Hepatocyte (in vitro differentiated cells): ENCODE results near the gene DSG1. TPM values are rescaled to one million over a fixed set of nuclear protein-coding genes. Genes with fewer than 3 reads are reported as not detected.

ENCODE experiments used
- DNase-seq: peaks from one replicate; pipeline ENCODE4 v3.0.0-alpha.2; 2016; ENCODE audit warnings: low spot score
- H2AFZ ChIP-seq: fragments of 200-600 bp; sonication (generic); 2 replicates; pipeline ENCODE4 v1.6.0; 2016; ENCODE audit warnings: antibody characterized with exemption, mild to moderate bottlenecking
- H3K27ac ChIP-seq: fragments of 200-600 bp; sonication (generic); 2 replicates; pipeline ENCODE4 v1.5.1; 2016; ENCODE audit warnings: mild to moderate bottlenecking
- H3K27me3 ChIP-seq: fragments of 200-600 bp; sonication (generic); 2 replicates; pipeline ENCODE4 v1.6.1; 2016
- H3K36me3 ChIP-seq: fragments of 200-600 bp; sonication (generic); replicated peaks from 2 replicates; pipeline ENCODE4 v1.5.1; 2016; ENCODE audit warnings: low read depth; ENCODE audit not compliant: insufficient read depth
- H3K4me1 ChIP-seq: fragments of 200-600 bp; sonication (generic); 2 replicates; pipeline ENCODE4 v1.5.1; 2016; ENCODE audit warnings: mild to moderate bottlenecking, moderate library complexity; ENCODE audit not compliant: insufficient read depth
- H3K4me2 ChIP-seq: fragments of 200-600 bp; sonication (generic); 2 replicates; pipeline ENCODE4 v1.6.0; 2016
- H3K4me3 ChIP-seq: fragments of 200-600 bp; sonication (generic); 2 replicates; pipeline ENCODE4 v1.5.1; 2016; ENCODE audit warnings: mild to moderate bottlenecking
- H3K79me2 ChIP-seq: fragments of 200-600 bp; sonication (generic); 2 replicates; pipeline ENCODE4 v1.6.0; 2017; ENCODE audit warnings: mild to moderate bottlenecking
- H3K9me2 ChIP-seq: fragments of 200-600 bp; sonication (generic); replicated peaks from 2 replicates; pipeline ENCODE4 v1.6.0; 2017; ENCODE audit warnings: mild to moderate bottlenecking; ENCODE audit not compliant: insufficient read depth
- H3K9me3 ChIP-seq: fragments of 200-600 bp; sonication (generic); 2 replicates; pipeline ENCODE4 v1.5.1; 2016; ENCODE audit warnings: low read depth, mild to moderate bottlenecking
- H4K20me1 ChIP-seq: fragments of 200-600 bp; sonication (generic); 2 replicates; pipeline ENCODE4 v1.6.0; 2016; ENCODE audit warnings: mild to moderate bottlenecking; ENCODE audit not compliant: insufficient read depth, poor library complexity, severe bottlenecking
- EZH2 ChIP-seq: fragments of 200-600 bp; sonication (generic); IDR thresholded peaks from 2 replicates; pipeline ENCODE4 v1.6.1; 2016; ENCODE audit warnings: antibody characterized with exemption, mild to moderate bottlenecking, borderline replicate concordance
- EZH2phosphoT487 ChIP-seq: fragments of 200-600 bp; sonication (generic); IDR thresholded peaks from one replicate; pipeline ENCODE4 v1.6.1; 2018; ENCODE audit warnings: antibody characterized with exemption, mild to moderate bottlenecking, low read depth, moderate library complexity; ENCODE audit not compliant: unreplicated experiment, severe bottlenecking
- WGBS: methylation state at CpG from one replicate; pipeline ENCODE4 v1.1.6; 2016; ENCODE audit warnings: low lambda C conversion rate; ENCODE audit errors: missing lambda C conversion rate; 5-methylcytosine and 5-hydroxymethylcytosine counted together
- polyA plus RNA-seq: library from polyadenylated mRNA; unstranded; fragments of >200 nt; fragmentation: Nextera tagmentation; extraction: Ambion mirVana; gene quantifications from 2 replicates; pipeline ENCODE4 v1.2.1, GENCODE V29; 2016
- total RNA-seq: library from RNA; depleted of rRNA; stranded (reverse); fragments of >200 nt; gene quantifications from 2 replicates; pipeline ENCODE4 v1.2.3, GENCODE V29; 2014
- TF ChIP-seq, protein P1 (sequence below): fragments of 200-600 bp; sonication (generic); IDR thresholded peaks from 2 replicates; pipeline ENCODE4 v1.5.1; 2016; ENCODE audit warnings: antibody characterized with exemption, mild to moderate bottlenecking; ENCODE audit not compliant: poor library complexity

The DSG1 gene
- total and polyA plus RNA-seq, 2 experiments from 2014 or later: 0.65 to 0.70 TPM

DNA sequence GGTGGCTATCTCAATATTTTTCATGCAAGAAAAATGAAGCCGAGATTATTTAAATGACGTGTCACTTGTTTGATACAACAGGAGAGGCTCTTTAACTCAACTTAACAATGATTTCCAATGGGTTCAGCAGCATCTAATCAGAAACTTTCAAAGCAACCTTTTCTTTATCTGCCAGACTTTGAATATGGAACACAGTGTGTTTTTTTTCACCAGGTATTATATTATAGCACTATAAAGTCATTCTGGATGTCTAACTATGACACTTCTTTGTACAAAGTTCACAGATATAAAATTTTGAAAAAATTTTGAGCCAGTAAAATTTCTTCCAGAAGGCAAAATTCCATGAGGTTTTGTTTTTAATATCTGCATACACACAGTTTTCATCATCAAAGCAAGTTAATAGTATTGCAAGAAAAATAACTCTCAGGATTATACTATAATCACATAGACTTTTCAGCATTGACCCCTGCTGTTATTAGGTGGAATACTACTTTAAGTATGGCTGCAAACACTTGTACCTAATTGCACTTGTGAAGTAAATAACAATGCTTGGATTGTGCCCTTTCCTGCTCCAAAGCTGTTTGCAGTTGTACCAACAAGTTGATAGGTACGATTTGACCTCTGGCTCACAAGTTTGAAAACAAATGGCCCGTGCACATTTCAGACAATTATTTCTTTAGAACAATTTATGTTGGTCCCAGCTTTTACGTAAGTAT is 44.0 kb upstream of the DSG1 start:
- no peak for DNase-seq
- H3K9me3 ChIP-seq: no peaks in the 10 kb centered on the region
- TF ChIP-seq EZH2: no peak
- TF ChIP-seq EZH2phosphoT487: no peak
- TF ChIP-seq, protein P1, sequence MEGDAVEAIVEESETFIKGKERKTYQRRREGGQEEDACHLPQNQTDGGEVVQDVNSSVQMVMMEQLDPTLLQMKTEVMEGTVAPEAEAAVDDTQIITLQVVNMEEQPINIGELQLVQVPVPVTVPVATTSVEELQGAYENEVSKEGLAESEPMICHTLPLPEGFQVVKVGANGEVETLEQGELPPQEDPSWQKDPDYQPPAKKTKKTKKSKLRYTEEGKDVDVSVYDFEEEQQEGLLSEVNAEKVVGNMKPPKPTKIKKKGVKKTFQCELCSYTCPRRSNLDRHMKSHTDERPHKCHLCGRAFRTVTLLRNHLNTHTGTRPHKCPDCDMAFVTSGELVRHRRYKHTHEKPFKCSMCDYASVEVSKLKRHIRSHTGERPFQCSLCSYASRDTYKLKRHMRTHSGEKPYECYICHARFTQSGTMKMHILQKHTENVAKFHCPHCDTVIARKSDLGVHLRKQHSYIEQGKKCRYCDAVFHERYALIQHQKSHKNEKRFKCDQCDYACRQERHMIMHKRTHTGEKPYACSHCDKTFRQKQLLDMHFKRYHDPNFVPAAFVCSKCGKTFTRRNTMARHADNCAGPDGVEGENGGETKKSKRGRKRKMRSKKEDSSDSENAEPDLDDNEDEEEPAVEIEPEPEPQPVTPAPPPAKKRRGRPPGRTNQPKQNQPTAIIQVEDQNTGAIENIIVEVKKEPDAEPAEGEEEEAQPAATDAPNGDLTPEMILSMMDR: no peak
- H3K27me3 ChIP-seq: no peaks in the 10 kb centered on the region
- no peak overlapping the region for H3K27ac ChIP-seq
- no peaks in the 10 kb centered on the region for H3K79me2 ChIP-seq
- H3K4me3 ChIP-seq: no peak overlapping the region
- no peak overlapping the region for H3K4me2 ChIP-seq
- H4K20me1 ChIP-seq: no peaks in the 10 kb centered on the region
- H3K36me3 ChIP-seq: no peaks in the 10 kb centered on the region
- no peaks in the 10 kb centered on the region for H3K9me2 ChIP-seq
- H3K4me1 ChIP-seq: peaks cover 12% of the 10 kb centered on the region
- 54% methylated on average over 5 of the region's 5 CpGs for WGBS
- no peak overlapping the region for H2AFZ ChIP-seq

DNA sequence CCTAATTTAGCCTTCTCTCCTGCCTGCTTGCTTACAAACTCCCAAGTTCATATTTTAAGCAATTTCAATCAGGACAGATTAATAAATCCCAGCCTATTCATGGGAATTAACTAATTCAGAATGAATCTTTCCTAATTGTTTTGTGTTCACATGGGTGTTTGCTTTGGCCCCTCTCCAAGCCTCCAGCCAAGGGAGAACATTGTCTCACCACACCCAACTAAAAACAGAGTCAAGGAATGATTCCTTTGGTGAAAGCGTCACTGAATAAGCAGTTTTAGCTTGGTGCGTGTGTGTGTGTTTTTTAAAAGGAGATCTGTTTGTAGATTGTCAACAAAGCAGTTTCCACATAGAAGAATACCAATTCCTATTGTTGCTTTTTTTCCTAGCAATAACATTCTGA is 43.0 kb upstream of the DSG1 start:
- DNase-seq: no peak
- H2AFZ ChIP-seq: no peak overlapping the region
- H3K9me3 ChIP-seq: no peaks in the 10 kb centered on the region
- no peaks in the 10 kb centered on the region for H3K27me3 ChIP-seq
- peaks cover 18% of the 10 kb centered on the region for H3K4me1 ChIP-seq
- TF ChIP-seq EZH2 (no peak), EZH2phosphoT487 (no peak)
- TF ChIP-seq, protein P1: no peak
- no peaks in the 10 kb centered on the region for H3K79me2 ChIP-seq
- H3K9me2 ChIP-seq: no peaks in the 10 kb centered on the region
- no peaks in the 10 kb centered on the region for H3K36me3 ChIP-seq
- no peaks in the 10 kb centered on the region for H4K20me1 ChIP-seq
- no peak overlapping the region for H3K4me3 ChIP-seq
- H3K4me2 ChIP-seq: no peak overlapping the region
- no peak overlapping the region for H3K27ac ChIP-seq
- WGBS: 39% methylated on average over 2 of the region's 2 CpGs

DNA sequence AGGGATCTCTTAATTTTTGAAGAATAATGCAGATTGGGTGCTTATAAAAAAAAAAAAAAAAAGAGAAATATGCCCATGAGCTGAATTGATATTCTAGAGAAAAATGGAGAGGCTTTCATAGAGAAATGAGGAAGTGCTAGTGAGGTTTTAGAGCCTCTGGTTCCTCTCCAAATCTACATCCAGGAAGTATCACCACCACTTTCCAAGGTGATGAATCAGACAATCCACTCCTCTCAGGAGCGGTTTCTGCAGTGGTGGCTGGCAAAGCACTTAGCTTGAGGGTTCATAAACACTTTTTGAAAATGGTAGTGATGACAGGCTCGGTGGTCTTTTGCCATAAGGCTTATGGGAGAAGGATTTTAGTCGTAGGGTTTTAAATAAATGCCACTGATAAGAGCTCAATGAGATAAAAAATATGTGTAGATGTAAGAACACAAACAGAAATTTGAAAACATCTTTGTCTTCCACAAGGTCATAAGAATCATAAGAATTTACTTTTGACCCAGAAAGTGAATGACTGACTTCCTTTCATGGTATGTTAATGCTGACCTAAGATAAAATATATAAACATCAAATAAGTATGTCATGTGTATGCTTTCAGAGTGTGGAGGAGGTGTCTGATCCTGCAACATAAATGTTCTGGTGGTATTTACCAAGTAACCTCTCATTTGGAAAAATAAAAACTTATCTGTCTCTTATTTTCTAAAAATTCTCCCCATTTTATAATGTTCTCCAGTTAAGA is 42.1 kb upstream of the DSG1 start:
- Histone ChIP-seq H3K4me3 (no peak overlapping the region), H2AFZ (no peak overlapping the region), H3K4me2 (no peak overlapping the region), H3K4me1 (peaks cover 18% of the 10 kb centered on the region), H3K9me2 (no peaks in the 10 kb centered on the region), H3K27ac (no peak overlapping the region), H3K27me3 (no peaks in the 10 kb centered on the region), H3K9me3 (no peaks in the 10 kb centered on the region), H4K20me1 (no peaks in the 10 kb centered on the region), H3K36me3 (no peaks in the 10 kb centered on the region), H3K79me2 (no peaks in the 10 kb centered on the region)
- WGBS: 39% methylated on average over 3 of the region's 3 CpGs
- DNase-seq: peak; percentile 23
- no peak for TF ChIP-seq EZH2phosphoT487
- TF ChIP-seq, protein P1: no peak
- no peak for TF ChIP-seq EZH2
